Nephron progenitor cell (in vitro differentiated cells): Measurements from ENCODE around the gene UCKL1.
A peak's percentile ranks its signal among the peaks of the same experiment; 100 is the strongest.

Experiments
- DNase-seq: peaks from one replicate; pipeline ENCODE4 v3.0.0; 2021
- H3K27ac Mint-ChIP-seq: 2 replicates; pipeline ENCODE4 v1.8.0; 2021; ENCODE audit warnings: mild to moderate bottlenecking, moderate library complexity, mixed read lengths
- H3K27me3 Mint-ChIP-seq: 2 replicates; pipeline ENCODE4 v1.8.0; 2021; ENCODE audit warnings: mild to moderate bottlenecking, low read depth, mixed read lengths; ENCODE audit not compliant: poor library complexity
- H3K36me3 Mint-ChIP-seq: 2 replicates; pipeline ENCODE4 v1.8.0; 2021; ENCODE audit warnings: low read depth, mixed read lengths
- H3K4me1 Mint-ChIP-seq: 2 replicates; pipeline ENCODE4 v1.8.0; 2021; ENCODE audit warnings: mixed read lengths
- H3K4me3 Mint-ChIP-seq: 2 replicates; pipeline ENCODE4 v1.8.0; 2021; ENCODE audit warnings: mild to moderate bottlenecking, moderate library complexity, mixed read lengths
- H3K9me3 Mint-ChIP-seq: 2 replicates; pipeline ENCODE4 v1.8.0; 2021; ENCODE audit warnings: mild to moderate bottlenecking, moderate library complexity, mixed read lengths
- TF ChIP-seq, protein P1 (sequence below): fragments of 200-600 bp; sonication (generic); IDR thresholded peaks from 2 replicates; pipeline ENCODE4 v1.5.0; 2021; ENCODE audit warnings: antibody characterized with exemption

The UCKL1 gene

DNA sequence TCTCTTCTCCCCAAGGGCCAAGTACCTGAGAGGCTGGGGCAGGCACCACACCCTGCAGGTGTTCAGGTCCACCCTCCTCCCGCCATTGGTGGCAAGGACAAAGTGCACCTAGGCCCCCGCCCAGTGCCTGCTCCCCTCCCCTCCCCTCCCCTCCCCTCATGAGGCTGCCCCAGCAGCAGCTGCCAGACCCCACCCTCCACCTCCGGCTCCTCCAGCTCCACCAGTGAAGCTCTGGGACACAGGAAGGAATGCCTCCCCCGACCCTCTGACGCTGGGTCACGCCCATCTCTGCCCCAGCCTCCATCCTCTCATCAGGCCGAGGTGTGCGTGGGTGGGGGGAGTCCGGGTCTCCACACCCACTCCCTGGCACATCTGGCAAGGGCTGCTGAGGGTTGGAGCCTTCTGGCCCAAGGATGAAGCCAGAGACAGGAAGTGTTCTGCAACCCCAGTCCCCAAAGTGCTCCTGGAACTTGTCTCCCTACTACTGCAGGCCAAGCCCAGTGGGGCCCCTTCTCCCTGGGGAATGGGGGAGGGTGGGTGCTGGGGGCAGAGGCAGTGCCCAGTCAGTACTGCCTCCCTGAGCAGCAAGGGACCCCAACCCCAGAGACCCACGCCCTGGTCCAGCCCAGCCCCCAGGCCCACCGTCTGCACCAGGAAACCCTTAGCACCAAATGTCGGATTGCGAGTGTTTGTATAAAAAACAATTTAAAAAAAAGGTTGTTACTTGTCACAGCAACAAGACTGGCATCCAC, 1.6 kb upstream of the UCKL1 start:
- Mint-ChIP-seq H3K27ac (no peak overlapping the region), H3K27me3 (peaks cover 3% of the 10 kb centered on the region), H3K4me3 (peak overlapping the region; percentile 80)

DNA sequence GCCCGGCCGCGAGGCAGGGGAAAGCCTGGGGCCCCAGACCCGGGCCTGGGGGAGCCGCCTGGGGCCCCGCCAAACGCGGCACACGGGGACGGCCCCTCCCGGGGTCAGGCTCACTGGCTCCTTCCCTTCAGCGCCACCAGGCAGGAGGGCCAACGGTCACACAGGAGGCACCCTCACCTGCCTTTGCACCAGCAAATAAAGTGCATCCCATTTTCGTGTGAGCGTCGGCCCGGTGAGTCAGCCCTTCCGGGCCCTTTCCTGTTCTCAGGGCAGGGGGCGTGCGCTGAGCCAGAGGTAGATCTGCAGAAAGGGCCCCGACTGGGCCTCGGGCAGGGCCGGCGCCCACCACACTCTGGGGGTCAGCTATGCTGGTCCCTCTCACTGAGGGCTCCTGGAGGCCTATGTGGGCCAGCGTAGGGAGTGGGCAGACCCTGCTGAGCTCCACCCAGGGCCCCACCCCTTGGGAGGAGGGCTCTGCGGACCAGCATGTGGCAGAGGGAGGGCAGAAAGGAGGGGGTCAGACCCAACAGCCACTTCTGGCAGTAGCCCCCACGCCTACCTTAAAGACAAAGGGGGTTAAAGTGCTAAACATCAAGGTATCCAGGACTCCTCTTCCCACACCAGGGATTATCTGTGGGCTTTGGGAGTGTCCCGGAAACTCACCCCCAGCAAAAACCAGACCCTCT, 931 bp upstream of the UCKL1 start:
- peaks cover 41% of the 10 kb centered on the region for H3K4me1 Mint-ChIP-seq
- H3K27me3 Mint-ChIP-seq: peaks cover 3% of the 10 kb centered on the region
- DNase-seq: peak; percentile 69
- peak overlapping the region; percentile 80 for H3K4me3 Mint-ChIP-seq
- H3K36me3 Mint-ChIP-seq: no peaks in the 10 kb centered on the region
- TF ChIP-seq, protein P1, sequence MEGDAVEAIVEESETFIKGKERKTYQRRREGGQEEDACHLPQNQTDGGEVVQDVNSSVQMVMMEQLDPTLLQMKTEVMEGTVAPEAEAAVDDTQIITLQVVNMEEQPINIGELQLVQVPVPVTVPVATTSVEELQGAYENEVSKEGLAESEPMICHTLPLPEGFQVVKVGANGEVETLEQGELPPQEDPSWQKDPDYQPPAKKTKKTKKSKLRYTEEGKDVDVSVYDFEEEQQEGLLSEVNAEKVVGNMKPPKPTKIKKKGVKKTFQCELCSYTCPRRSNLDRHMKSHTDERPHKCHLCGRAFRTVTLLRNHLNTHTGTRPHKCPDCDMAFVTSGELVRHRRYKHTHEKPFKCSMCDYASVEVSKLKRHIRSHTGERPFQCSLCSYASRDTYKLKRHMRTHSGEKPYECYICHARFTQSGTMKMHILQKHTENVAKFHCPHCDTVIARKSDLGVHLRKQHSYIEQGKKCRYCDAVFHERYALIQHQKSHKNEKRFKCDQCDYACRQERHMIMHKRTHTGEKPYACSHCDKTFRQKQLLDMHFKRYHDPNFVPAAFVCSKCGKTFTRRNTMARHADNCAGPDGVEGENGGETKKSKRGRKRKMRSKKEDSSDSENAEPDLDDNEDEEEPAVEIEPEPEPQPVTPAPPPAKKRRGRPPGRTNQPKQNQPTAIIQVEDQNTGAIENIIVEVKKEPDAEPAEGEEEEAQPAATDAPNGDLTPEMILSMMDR: no peak
- H3K9me3 Mint-ChIP-seq: no peaks in the 10 kb centered on the region
- H3K27ac Mint-ChIP-seq: no peak overlapping the region

More for the DNA sequence above, 1.6 kb upstream of the UCKL1 start:
- DNase-seq: no peak
- H3K36me3 Mint-ChIP-seq: peaks cover 3% of the 10 kb centered on the region
- no peaks in the 10 kb centered on the region for H3K9me3 Mint-ChIP-seq
- peaks cover 41% of the 10 kb centered on the region for H3K4me1 Mint-ChIP-seq
- TF ChIP-seq, protein P1: no peak

GRCh38 chr20:63956664-63957003, 418 bp upstream of the UCKL1 start:
- Mint-ChIP-seq H3K36me3 (no peaks in the 10 kb centered on the region), H3K4me3 (peak overlapping the region; percentile 80), H3K4me1 (peaks cover 41% of the 10 kb centered on the region), H3K27me3 (peaks cover 2% of the 10 kb centered on the region), H3K9me3 (no peaks in the 10 kb centered on the region), H3K27ac (no peak overlapping the region)
- TF ChIP-seq, protein P1: no peak
- DNase-seq: no peak

DNA sequence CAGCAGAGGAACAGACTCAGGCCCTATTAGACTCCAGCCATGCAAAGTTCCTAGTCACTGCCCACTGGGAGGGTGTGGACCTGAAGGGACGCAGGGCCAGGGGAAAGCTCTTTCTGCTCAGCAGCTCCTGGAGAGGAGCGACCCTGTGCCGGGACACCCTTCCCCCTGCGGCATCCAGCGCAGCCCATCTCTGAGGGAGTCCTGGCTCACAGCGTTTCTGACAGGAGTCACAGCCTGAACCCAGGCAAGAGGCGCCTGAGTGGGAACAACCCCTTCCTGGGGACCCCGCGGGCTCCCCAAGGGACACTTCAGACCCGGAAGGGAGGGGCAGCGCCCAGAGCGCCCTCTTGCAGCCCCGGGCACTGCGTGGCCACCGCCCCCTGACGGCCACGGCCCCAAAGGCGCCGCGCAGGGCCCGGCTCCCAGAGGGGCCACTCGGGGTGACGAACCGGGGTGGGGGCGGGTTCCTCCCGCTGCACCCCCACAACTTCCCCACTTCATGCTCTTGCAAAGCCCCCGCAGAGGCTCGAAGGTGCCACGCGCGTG, 862 bp downstream of the UCKL1 start:
- Mint-ChIP-seq H3K27ac (no peak overlapping the region), H3K4me3 (peak overlapping the region; percentile 83), H3K36me3 (no peaks in the 10 kb centered on the region), H3K4me1 (peaks cover 44% of the 10 kb centered on the region), H3K9me3 (no peaks in the 10 kb centered on the region), H3K27me3 (no peaks in the 10 kb centered on the region)
- TF ChIP-seq, protein P1: peak; percentile 26
- DNase-seq: peak; percentile 40

DNA sequence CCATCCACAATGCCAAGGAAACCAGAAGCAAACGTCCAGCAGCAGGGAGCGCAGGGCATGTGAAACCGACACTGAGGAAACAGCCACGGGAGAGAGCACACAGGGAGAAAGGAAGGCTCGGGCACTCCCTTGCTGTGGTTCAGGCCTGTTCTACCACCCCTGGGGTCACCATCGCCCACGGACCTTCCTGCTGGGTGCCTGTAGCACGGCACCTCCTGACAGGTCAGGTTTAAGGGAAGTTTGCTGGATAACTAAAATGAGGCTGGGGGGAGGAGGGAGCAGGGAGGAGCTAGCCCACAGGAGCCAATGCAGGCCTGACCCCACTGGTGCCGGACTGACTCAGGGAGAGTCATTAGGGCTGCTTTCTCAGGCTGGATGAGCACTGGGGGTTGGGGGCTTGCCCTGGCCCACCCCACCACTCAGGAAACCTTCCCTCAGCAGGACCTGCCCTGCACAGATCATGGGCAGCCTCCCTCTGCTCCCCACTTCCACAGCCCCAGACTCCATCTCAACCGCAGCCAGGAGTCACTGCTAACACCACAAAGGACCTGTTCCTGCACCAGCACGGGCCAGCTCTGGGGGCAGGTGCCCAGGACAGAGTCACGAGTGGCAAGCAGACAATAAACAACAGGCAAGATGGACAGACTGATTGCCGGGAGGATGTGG, 2.3 kb downstream of the UCKL1 start:
- Mint-ChIP-seq H3K27ac (peak overlapping the region; percentile 77), H3K9me3 (no peaks in the 10 kb centered on the region), H3K4me1 (peaks cover 56% of the 10 kb centered on the region), H3K27me3 (no peaks in the 10 kb centered on the region), H3K36me3 (no peaks in the 10 kb centered on the region), H3K4me3 (peak overlapping the region; percentile 83)
- TF ChIP-seq, protein P1: no peak
- DNase-seq: no peak
